ENCODE data around the gene ZNF865. TPM values are rescaled to one million over a fixed set of nuclear protein-coding genes. Genes with fewer than 3 reads are reported as not detected.

Gene ZNF865
- total RNA-seq, 1 donor from 2014 or later: 0.49 TPM

DNA sequence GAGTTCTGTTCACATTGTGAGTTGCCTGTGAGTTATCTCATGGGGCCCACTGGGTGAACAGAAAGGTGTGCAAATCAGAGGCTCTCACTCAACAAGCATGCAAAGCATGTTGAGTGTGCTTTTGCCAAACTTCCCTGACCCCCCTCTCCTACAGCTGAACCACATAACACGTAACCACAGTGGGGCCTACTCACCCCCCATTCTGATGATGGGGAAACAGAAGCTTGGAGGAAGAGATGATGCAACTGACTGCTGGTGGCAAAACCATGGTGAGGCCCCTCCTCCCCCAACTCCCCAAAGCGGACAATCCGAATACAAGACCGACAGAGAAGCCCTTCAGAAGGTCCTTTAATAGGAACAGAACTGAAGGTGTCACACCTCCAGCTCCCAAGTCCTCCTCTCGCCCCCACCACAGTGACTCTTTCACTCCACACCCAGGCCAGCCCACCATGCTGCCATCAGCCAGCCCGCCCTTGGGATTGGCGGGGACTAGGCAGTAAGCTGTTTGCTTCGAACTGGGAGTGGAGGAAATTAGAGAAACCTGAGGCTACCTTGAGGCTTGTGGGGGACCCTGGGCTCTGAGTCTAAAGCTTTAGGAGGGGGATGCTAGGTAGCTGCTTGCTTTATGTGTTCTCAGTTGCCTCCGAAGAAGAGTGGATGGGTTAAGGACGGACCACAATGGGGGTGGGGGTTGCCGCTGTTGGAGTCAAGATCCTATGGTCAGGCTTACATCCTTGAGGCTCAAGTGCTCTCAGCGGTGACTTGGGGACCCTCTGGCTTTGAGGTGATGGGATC, 15.2 kb downstream of the ZNF865 start:
- H4K20me1 ChIP-seq (ENCODE audit: low read depth): peaks cover 12% of the 10 kb centered on the region
- H3K4me3 Mint-ChIP-seq: peak overlapping the region; percentile 59
- H3K36me3 ChIP-seq: no peaks in the 10 kb centered on the region
- H3K27me3 Mint-ChIP-seq (ENCODE audit: insufficient read depth, low read depth): peaks cover 7% of the 10 kb centered on the region
- H3K27ac Mint-ChIP-seq: peak overlapping the region; percentile 72
- no peak overlapping the region for H3K27ac ChIP-seq
- peaks cover 28% of the 10 kb centered on the region for H3K4me1 Mint-ChIP-seq
- H2AFZ ChIP-seq (replicated peaks): no peak overlapping the region
- H3K4me1 ChIP-seq: peaks cover 5% of the 10 kb centered on the region
- no peaks in the 10 kb centered on the region for H3K9me3 ChIP-seq (ENCODE audit: low read depth)
- H3K9ac ChIP-seq: no peak overlapping the region
- H3K36me3 Mint-ChIP-seq: peaks cover 18% of the 10 kb centered on the region
- TF ChIP-seq CTCF (IDR thresholded peaks at IDR 0.05) (no peak), EZH2 (IDR thresholded peaks at IDR 0.05) (no peak), EZH2phosphoT487 (IDR thresholded peaks at IDR 0.05) (no peak)
- H3K4me2 ChIP-seq: no peak overlapping the region
- H3K4me3 ChIP-seq: no peak overlapping the region
- peaks cover 26% of the 10 kb centered on the region for H3F3A ChIP-seq (ENCODE audit: low read depth)
- no peaks in the 10 kb centered on the region for H3K9me3 Mint-ChIP-seq
- DNase-seq (ENCODE audit: low spot score): no peak
- H3K27me3 ChIP-seq: no peaks in the 10 kb centered on the region
- peaks cover 12% of the 10 kb centered on the region for H3K79me2 ChIP-seq (ENCODE audit: low read depth)

DNA sequence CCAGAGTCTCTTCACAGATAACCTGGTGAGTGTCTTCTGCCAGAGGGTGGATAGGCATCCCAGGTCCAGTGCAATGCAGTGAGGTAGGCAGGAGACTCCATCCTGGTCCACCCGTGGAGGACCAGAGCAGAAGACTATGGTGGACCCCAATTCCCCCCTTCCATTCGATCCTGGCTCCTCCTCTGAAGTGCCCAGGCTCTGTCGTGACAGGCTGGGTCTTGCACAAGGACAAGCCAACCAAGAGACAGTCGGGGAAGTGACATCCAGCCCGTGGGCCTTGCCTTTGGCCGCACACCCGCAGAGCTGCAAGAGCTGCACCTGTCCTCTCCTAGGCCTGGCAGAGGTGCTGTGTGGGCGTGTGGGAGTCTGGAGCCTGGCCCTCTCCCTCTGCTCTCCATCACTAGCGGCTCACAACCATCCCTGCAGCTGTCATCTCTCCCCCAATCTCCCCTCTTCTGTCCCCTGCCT, 15.8 kb downstream of the ZNF865 start:
- peaks cover 12% of the 10 kb centered on the region for H3K79me2 ChIP-seq (ENCODE audit: low read depth)
- Mint-ChIP-seq H3K27me3 (ENCODE audit: insufficient read depth, low read depth) (peaks cover 7% of the 10 kb centered on the region), H3K36me3 (peaks cover 18% of the 10 kb centered on the region), H3K4me3 (no peak overlapping the region), H3K9me3 (no peaks in the 10 kb centered on the region), H3K27ac (no peak overlapping the region), H3K4me1 (peaks cover 28% of the 10 kb centered on the region)
- no peak for DNase-seq (ENCODE audit: low spot score)
- H3K4me3 ChIP-seq: no peak overlapping the region
- no peaks in the 10 kb centered on the region for H3K9me3 ChIP-seq (ENCODE audit: low read depth)
- no peak overlapping the region for H2AFZ ChIP-seq (replicated peaks)
- peaks cover 5% of the 10 kb centered on the region for H3K4me1 ChIP-seq
- H3K4me2 ChIP-seq: no peak overlapping the region
- no peak overlapping the region for H3K9ac ChIP-seq
- H3K27me3 ChIP-seq: no peaks in the 10 kb centered on the region
- TF ChIP-seq CTCF (IDR thresholded peaks at IDR 0.05): no peak
- H3F3A ChIP-seq (ENCODE audit: low read depth): peaks cover 26% of the 10 kb centered on the region
- H4K20me1 ChIP-seq (ENCODE audit: low read depth): peaks cover 12% of the 10 kb centered on the region
- H3K36me3 ChIP-seq: no peaks in the 10 kb centered on the region
- no peak overlapping the region for H3K27ac ChIP-seq

DNA sequence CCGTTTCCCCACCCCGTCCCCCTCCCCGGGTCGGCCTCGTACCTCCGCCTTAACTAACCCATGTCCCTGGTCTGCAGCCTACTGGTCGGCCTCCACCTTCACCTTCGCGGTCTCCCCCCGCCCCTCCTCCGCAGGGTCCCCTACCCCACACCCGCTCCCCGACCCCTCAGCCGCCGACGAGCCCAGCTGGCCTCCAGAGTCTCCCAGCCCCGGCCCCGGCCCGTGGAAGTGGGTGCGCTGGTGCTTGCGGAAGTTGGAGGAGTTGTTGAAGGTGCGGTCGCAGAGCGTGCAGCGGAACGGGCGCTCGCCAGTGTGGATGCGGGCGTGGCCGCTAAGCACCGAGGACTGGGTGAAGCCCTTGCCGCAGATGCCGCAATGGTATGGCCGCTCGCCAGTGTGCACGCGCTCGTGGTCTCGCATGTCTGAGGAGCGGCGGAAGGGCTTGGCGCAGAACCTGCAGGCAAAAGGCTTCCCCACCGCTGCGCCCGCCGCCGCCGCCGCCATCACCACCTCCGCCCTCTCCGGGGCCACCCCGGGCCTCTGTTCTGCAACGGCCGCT, 16.3 kb downstream of the ZNF865 start:
- no peak overlapping the region for H3K4me2 ChIP-seq
- Mint-ChIP-seq H3K27ac (no peak overlapping the region), H3K4me1 (peaks cover 28% of the 10 kb centered on the region), H3K9me3 (no peaks in the 10 kb centered on the region), H3K27me3 (ENCODE audit: insufficient read depth, low read depth) (peaks cover 7% of the 10 kb centered on the region), H3K4me3 (no peak overlapping the region), H3K36me3 (peaks cover 17% of the 10 kb centered on the region)
- peaks cover 5% of the 10 kb centered on the region for H3K4me1 ChIP-seq
- peaks cover 12% of the 10 kb centered on the region for H4K20me1 ChIP-seq (ENCODE audit: low read depth)
- no peak overlapping the region for H3K4me3 ChIP-seq
- no peak overlapping the region for H3K27ac ChIP-seq
- H3K36me3 ChIP-seq: no peaks in the 10 kb centered on the region
- H3K27me3 ChIP-seq: no peaks in the 10 kb centered on the region
- H3K9ac ChIP-seq: no peak overlapping the region
- H2AFZ ChIP-seq (replicated peaks): no peak overlapping the region
- TF ChIP-seq CTCF (IDR thresholded peaks at IDR 0.05): no peak
- peaks cover 26% of the 10 kb centered on the region for H3F3A ChIP-seq (ENCODE audit: low read depth)
- H3K79me2 ChIP-seq (ENCODE audit: low read depth): peaks cover 12% of the 10 kb centered on the region
- no peak for DNase-seq (ENCODE audit: low spot score)
- H3K9me3 ChIP-seq (ENCODE audit: low read depth): no peaks in the 10 kb centered on the region

All from neural progenitor cell (in vitro differentiated cells).